ENCODE measurements around the gene SPON1.

GRCh38 chr11:14244926-14245325 lies 282.4 kb downstream of the SPON1 start:
- TF ChIP-seq POLR2AphosphoS5 (IDR thresholded peaks at IDR 0.05; ENCODE audit: borderline replicate concordance, low read depth, low read length), result no peak
- TF ChIP-seq EZH2 (IDR thresholded peaks at IDR 0.05), result no peak

Measured in SK-N-MC (cell line).